Daoy (cell line): ENCODE data around the gene RPL41. TPM values are rescaled to one million over a fixed set of nuclear protein-coding genes. Genes with fewer than 3 reads are reported as not detected.

Experiments
- DNase-seq: peaks from one replicate; pipeline ENCODE4 v3.0.0-alpha.2; 2015; ENCODE audit warnings: low read depth
- total RNA-seq: library from RNA; depleted of rRNA; stranded (reverse); fragments of >200 nt; shearing (Covaris generic); gene quantifications from 2 replicates; pipeline ENCODE4 v1.2.3, GENCODE V29; 2014

RPL41 gene
- total RNA-seq, 1 experiment from 2014 or later = 4,200 TPM

DNA sequence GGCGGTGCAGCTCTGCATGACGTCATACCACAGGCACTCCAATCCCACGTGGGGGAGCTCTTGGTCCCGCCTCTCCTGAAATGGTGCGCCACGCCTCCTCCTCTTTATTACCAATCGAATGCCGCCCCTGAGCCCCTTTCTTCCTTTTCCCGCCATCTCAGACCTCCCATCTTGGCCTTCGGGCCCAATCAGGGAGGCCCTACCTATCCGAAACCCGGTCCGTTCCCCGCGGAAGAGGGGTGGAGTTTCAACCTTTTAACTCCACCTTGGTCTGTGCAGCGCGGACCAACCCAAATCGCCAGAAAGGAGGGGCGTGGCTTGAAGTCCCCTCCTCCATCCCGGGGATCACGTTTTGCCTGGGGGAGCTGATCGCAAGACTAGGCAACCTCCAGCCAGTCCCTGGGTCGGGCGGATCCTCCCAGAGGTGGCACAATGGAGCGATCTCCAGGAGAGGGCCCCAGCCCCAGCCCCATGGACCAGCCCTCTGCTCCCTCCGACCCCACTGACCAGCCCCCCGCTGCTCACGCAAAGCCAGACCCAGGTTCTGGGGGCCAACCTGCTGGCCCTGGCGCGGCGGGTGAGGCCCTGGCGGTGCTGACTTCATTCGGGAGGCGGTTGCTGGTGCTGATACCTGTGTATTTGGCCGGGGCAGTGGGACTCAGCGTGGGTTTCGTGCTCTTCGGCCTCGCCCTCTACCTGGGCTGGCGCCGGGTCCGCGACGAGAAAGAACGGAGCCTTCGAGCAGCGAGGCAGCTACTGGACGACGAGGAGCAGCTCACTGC is 11.6 kb downstream of the RPL41 start, which contains the start of gene ESYT1:
ESYT1 (plus strand) TSS at position 380 of the 782 bp plus-strand sequence; CDS start at position 433, 53 bp downstream.
- DNase-seq = peak; percentile 99

GRCh38 chr12:56128670-56129205 is 12.3 kb downstream of the RPL41 start:
- DNase-seq = peak; percentile 60

GRCh38 chr12:56129206-56129941 is 12.9 kb downstream of the RPL41 start:
- DNase-seq = peak; percentile 84

DNA sequence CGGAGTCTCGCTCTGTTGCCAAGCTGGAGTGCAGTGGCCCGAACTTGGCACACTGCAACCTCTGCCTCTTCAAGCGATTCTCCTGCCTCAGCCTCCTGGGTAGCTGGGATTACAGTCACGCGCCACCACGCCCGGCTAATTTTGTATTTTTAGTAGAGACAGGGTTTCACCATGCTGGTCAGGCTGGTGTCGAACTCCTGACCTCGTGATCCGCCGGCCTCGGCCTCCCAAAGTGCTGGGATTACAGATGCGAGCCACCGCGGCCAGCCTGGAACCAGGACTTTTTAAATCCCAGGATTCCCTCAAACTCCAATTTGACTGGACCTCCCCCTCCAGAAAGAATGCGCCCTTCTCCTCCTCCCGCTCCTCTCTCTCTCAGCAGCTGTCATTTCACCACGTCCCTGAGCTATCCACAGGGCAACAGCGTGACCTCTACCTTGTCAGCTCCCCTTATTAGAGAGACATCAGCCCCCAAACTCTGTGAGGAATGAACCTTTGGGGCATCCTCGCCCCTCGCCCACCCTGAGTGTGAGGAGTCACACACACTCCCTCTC is 13.6 kb downstream of the RPL41 start:
- no peak for DNase-seq

DNA sequence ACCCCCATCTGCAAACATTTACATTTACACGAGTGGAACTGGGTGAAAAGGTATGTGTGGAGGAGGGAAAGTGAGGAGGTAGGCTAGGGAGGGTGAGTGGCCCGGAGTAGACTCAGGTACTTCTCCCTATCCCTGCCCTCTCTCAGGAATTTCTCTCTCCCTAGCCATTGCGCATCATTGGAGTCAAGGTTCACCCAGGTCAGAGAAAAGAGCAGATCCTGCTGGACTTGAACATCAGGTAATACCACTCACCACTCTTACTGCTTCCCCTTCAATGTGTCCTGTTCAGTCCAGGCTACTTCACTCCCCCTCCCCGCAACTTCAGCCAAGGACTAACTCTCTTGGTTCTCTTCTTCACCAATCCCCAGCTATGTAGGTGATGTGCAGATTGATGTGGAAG is 14.4 kb downstream of the RPL41 start:
- no peak for DNase-seq

- DNase-seq = no peak
Measured at GRCh38 chr12:56134897-56135296, 18.5 kb downstream of the RPL41 start.

- DNase-seq = no peak
Measured at GRCh38 chr12:56137853-56138571, 21.6 kb downstream of the RPL41 start.

GRCh38 chr12:56141946-56142784 is 25.7 kb downstream of the RPL41 start:
- DNase-seq = no peak

DNA sequence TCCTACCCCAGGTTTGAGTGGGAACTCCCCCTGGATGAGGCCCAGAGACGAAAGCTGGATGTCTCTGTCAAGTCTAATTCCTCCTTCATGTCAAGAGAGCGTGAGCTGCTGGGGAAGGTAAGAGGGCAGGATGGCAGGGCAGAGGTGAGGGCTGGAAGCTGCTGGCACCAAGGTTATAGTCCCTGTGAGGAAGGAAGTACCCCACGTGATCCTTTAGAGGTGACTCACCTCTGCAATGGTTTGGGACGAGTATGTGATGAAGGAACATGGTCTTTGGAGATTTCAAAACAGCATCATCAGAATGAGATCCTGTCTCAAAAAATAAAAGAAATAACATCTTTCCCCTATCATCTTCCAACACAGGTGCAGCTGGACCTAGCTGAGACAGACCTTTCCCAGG is 26.8 kb downstream of the RPL41 start:
- DNase-seq = no peak

- DNase-seq = no peak
Measured at GRCh38 chr12:56143870-56144269, 27.4 kb downstream of the RPL41 start.

DNA sequence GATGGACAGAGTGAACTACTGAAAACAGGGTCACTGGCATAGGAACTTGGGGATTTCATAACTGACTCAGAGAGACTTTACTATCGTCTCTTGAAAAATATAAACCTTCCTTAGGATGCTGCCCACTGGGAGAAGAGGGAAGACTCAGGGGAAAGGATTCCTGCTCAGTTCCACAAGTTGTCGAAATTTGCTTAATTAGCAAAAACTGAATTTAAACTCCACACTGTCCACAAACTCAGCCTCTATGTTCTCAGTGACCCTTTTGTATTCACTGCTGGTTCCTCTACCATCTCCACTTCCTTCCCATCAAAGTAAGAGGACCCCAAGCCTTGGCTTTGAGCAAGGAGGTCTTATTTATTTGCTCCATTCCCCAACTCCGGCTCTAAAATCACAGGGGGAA is 28.8 kb downstream of the RPL41 start:
- DNase-seq = no peak

DNA sequence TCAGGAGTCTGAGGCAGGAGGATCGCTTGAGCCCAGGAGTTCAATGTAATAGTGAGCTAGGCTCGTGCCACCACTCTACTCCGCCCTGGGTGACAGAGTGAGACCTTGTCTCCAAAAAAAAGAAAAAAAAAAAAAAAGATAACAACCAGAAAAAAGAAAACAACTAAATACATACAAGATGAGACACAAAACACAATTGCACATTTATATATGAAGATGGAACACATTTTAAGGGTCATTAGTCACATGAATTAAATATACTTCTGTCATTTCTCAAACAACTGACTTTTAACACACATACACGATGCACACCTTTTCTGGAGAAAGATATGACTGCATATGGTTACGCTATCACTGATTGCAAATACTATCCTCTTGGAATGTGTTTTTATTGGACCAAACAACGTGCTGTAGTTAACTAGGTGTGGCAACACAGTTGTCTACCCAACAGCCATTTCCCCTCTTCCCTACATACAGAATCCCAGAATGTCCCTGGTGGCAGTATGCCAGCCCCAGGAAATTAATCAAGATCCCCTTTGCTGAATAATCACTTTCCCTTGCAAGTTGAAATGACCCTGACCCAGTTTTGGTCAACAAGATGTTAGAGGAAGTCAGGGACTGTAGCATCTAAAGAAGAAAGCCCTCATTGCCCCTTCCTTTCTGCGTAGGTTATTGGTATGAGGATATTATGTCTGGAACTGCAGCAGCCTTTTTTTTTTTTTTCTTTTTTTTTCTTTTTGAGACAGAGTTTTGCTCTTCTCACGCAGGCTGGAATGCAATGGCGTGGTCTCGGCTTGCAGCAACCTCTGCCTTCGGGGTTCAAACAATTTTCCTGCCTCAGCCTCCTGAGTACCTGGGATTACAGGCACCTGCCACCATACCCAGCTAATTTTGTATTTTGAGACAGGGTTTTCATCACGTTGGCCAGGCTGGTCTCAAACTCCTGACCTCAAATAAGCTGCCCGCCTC is 30.3 kb downstream of the RPL41 start:
- DNase-seq = peak; percentile 35

DNA sequence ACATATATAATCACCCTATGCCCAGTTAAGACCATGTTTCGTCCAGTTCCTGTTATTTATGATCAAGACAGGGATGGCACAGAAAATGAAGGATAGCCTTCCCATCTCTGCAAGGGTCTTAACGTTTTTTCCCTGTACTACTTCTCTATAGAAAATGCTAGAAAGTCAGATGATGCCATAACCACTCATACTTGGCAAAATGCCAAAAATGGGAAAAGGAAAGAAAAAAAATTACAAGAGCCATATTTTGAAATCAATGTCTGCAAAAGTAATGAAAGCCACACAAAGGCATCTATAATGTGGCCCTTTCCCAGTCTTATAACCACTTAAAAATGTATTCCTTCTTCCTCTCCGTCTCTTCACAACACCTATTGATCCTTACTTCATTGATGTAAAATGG is 34.1 kb downstream of the RPL41 start:
- no peak for DNase-seq

DNA sequence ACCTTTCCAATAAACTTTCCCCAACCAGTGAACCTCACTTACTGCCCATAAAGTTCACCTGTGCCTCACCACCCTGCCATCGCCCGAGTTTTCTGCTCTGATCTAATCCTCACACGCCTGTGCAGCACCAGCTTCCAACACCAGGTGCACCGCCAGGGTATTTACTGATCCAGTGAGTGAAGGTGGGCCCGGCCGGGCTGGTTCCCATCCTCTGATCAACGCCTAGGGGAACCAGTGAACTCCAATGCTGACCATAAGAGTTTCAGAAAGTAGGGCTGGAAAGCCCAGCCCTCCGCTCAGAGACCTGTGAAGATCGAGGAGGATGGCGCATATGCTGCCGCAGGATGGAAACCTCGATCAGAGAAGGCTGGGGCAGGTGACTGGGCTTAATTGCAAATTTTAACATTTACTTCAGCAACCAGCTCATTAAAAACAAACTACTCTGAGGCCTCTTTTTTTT is 35.3 kb downstream of the RPL41 start:
- DNase-seq = peak; percentile 17

- DNase-seq = peak; percentile 98
Measured at GRCh38 chr12:56152132-56152755, 35.8 kb downstream of the RPL41 start, which contains the start of gene MYL6B. Gene MYL6B, plus strand, starts transcription at chr12:56152587. Its CDS starts 1,332 bp downstream, at chr12:56153919.

DNA sequence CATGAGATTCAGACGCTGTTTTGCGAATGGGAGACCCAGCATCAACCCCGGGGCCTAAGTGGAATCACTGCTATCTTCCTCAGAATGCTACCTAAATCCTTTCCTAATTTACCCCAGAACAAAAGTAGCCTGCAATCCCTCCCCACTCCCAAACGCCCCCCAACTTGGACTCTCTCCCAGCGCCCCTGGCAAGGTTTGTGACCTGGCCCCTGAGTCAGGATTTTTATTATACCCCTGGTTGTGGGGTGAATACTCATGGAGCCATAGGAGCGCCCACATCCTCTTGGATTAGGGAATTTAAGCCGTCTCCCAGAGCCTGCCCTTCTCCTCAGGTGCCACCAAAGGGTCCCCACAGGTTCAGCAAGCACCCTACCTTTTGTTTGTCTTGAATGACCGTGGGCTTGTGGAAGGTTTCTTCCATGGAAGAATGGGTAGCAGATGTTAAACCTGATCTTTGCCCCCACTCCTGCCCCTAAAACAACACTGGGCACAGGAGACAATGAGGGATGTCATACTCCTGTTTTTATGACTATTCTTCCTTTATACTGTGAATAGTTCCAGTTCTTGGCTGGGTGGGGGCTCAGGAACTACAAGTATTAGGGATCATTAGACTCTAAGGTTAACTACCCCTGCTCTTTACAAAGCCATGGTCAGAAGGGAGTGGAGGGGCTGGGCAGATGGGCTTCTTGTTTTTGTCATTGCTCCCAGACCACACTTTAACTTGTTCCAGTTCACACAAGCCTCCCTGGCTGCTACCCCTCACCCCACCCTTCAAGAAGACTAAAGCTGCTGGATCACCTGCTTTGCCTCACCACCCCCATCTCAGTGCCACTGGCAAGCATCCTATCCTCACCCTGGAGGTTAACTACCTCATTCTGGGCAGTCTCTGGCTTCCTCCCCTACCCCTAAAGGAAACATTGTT is 36.6 kb downstream of the RPL41 start:
- DNase-seq = no peak

DNA sequence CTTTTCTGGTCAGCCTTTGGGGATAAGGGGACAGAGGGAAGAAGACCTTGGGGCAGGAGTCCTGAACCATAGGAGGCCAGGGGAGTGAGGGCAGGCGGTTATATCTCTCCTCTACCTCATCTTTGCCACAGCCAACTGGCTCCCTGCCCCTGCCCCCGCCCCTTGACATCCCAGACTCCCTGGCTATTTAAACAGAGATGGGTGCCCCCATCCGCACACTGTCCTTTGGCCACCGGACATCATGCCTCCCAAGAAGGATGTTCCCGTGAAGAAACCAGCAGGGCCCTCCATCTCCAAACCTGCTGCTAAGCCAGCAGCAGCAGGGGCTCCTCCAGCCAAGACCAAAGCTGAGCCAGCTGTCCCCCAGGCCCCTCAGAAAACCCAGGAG is 37.2 kb downstream of the RPL41 start:
- no peak for DNase-seq

GRCh38 chr12:56154246-56154771 is 37.9 kb downstream of the RPL41 start:
- DNase-seq = no peak
